ENCODE results near the gene ZFYVE28.

DNA sequence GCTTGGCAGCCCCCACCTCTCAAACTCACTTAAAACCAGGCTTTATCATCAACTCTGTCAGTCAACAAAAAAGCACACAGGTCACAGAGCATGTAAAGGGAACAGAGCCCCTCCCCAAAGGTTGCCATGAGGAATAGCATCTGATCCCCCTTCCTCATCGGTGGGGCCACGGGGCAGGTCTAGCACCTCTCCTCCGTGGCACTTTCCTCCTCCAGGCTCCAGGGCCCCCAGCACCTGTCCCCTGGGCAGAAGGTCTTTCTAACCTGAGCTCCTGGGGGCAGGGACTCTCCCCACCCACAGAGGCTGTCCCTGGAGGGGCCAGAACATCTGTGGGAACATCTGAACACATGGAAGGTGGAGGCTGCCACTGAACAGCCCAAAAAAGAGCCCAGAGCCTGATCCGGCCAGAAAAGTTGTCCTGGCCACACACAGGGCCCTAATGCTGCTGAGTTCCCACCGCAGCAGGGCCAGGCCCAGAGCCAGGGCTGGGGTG, 65.7 kb downstream of the ZFYVE28 start:
- no peak for TF ChIP-seq CTCF (IDR thresholded peaks at IDR 0.05)
- TF ChIP-seq POLR2A (IDR thresholded peaks at IDR 0.05): no peak
